Stimulated activated CD8-positive, alpha-beta memory T cell treated with anti-CD3 and anti-CD28 coated beads, Interleukin-15, amount 100 ng/mL, for 4 hours (primary cell): ENCODE measurements around the gene PARVA.

Source experiments
- DNase-seq, 2 donors: peaks; one replicate each; pipeline ENCODE4 v3.0.0-alpha.2; 2020; ENCODE audit warnings: low read depth in 2 of 2

The PARVA gene

DNA sequence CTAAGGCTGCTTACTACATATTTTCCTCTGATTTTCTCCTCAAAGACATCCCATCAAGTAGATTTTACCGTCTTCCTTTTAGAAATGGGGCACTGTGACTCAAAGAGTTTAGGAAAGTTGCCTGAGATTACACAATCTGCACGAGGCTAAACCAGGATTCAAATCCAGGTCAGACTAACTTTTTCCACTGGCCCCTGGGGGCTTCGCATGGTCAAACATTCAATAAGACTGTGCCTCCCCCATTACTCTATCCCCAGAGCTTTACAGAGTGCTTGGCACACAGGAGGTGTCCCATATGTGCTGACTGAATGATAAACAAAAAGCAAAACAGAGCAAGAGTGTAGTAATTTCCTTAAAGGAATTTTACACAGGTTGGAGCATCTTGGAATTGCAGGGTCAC lies 178.8 kb downstream of the PARVA start:
- DNase-seq, result no peak

GRCh38 chr11:12556788-12557384 lies 179.5 kb downstream of the PARVA start:
- DNase-seq, result no peak

GRCh38 chr11:12559011-12559410 lies 181.6 kb downstream of the PARVA start:
- no peak for DNase-seq

DNA sequence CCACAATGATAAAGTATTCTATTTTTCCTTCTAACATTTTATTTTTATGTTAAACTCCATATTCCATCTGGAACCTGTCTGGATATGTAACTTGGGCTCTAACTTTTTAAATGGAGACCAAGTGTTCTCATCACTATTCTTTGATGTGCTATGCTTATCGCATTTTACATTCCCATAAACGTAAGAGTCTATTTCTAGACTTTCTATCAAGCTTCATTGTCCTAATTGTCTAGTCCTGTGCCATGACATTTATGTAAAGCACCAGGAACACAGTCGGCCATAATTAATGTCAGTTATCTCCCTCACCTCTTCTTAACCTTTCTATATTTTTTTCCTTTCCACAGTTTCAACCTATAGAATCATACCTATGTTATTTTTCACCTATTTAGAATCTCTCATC lies 183.0 kb downstream of the PARVA start:
- DNase-seq, result no peak

GRCh38 chr11:12560861-12561260 lies 183.5 kb downstream of the PARVA start:
- DNase-seq, result no peak

GRCh38 chr11:12564012-12564411 lies 186.6 kb downstream of the PARVA start:
- no peak for DNase-seq

DNA sequence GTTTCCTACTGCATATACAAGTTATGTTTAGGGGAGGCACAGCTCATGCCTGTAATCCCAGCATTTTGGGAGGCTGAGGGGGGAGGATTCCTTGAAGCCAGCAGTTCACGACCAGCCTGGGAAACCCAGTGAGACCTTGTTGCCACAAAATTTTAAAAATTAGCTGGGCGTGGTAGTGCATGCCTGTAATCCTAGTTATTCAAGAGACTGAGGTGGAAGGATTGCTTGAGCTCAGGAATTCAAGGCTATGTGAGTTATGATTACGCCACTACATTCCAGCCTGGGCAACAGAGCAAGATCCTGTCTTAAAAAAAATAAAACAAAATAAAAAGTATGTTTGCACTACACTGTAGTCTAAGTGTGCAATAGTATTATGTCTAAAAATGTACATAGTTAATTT lies 188.0 kb downstream of the PARVA start:
- DNase-seq, result no peak

DNA sequence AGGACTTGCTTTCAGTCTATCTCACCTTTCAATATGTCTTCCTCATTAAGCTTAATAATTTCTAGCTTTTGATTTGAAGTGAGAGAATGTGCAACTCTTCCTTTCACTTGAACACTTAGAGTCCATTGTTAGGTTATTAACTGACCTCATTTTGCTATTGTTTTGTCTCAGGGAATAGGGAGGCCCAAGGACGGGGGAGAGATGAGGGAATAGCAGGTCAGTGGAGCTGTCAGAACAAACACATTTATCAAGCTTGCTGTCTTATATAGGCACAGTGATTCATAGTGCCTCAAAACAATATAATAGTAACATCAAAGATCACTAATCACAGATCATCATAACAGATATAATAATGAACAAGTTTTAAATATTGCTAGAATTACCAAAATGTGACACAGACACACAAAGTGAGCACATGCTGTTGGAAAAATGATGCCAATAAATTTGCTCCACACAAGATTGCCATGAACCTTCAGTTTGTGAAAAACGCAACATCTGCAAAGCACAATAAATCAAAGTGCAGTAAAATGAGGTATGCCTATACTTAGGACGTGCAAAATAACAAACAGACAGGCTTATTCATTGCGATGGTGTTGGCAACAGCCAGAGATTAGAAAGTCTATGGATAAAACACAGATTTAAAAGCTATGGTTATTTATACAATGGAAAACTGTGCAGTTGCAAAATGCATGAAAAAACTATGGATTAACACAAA lies 190.5 kb downstream of the PARVA start:
- no peak for DNase-seq

GRCh38 chr11:12569499-12570425 lies 192.4 kb downstream of the PARVA start:
- DNase-seq, result no peak

DNA sequence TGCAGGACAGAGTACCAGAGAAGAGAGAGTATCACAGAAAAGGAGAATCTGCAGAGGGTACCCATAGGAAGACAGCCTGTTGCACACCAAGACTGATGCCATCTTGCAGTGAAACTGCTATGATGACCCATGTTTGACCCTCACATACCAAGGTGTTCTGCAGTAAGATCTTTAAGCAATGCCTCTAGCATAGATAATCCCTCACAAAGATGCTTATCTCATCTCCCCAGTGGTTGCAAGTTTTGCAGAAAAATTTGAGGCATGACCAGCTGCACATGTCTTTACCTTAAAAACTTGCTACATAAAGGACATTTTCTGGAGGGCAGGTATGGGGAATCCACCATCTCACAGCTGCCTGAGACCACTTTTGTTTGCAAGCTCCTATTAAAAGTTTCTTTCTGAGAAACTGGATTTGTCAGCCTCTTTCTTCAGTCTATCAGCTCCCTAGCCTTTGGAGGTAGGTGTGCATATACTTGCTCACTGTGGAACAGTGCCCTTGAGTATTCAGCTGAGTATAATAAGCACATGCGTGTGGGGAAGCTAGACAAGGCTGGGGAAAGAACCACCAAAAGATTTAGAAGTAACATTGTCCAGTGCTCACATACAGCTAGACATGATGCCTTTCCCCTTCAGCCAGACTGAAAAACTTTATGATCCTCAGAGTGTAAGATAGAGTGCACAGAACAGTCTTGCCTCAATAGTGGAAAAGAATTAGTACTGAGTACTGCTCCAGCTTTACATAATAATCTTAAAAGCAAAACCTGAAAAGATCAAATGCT lies 196.5 kb downstream of the PARVA start:
- no peak for DNase-seq

DNA sequence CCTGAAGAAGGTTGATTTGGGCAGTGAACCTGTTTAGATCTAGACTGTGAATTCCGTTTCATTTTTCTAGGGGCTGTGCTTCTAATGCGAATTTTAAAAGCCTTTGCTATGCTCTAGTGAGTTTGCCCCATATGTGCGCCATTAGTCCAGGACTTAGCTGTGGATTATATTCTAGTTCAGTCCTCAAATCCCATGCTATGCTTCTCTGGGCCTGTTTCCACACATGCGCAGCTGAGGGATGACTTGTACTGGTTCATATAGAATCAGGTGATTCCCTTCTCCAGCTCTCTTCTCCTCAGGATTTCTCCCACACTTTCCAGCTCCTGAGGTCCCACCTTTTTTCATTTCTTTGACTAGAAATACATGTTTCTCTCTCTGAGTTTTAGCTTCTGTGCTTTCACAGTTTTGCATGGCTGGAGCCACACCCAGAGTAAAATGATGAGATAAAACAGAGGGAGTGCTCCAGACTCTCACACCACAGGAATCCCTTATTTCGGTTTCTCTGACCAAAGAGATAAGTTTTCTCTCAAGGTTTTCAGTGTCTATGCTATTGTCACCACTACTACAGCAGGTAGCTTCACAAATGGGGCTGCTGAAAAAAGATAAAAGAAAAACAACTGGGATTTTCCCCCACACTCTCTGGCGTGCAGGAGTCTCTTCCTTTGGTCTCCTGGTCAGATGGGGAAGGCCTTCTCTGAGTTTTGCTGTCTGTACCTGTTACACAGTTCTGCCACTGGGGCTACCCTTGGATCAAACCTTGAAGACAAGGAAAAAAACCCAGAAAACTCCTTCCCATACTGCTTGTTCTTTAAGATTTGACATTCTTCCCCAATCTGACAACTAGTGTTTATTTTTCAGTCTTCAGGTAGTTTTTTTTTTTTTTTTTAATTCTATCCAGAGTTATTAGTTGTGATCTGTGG lies 200.6 kb downstream of the PARVA start:
- DNase-seq, result no peak

- DNase-seq, result no peak
These were observed 204.0 kb downstream of the PARVA start for GRCh38 chr11:12581416-12581815.

DNA sequence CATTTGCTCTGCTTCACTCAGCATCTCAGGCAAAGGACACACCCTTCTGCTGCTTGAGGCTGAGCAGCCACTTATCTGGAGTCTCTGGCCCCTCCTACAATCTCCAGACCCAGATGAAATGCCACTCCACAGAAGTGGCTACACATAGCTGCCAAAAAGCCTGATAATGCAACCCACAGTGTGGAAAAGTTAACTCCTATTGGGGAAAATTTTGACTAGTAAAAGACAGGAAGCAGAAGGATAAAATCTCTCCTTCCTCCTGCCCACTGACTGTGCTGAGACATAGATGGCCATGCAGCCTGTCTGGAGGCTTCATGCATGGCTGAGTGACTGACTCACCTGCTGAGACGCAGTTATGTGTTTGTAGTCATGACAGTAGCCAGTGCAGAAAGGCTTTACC lies 204.6 kb downstream of the PARVA start:
- no peak for DNase-seq
